Nephron (organoid): ENCODE measurements around the gene TEX19.

Experiments
- H3K27ac Mint-ChIP-seq, 3 experiments: 2 replicates each; pipeline ENCODE4 v1.8.0; 2020; ENCODE audit warnings: mixed read lengths in 3 of 3, mild to moderate bottlenecking in 2 of 3, moderate library complexity in 1 of 3
- H3K27me3 Mint-ChIP-seq: 2 replicates; pipeline ENCODE4 v1.8.0; 2021; ENCODE audit warnings: low read depth, mild to moderate bottlenecking, moderate library complexity, mixed read lengths
- H3K36me3 Mint-ChIP-seq: 2 replicates; pipeline ENCODE4 v1.8.0; 2020; ENCODE audit warnings: low read depth, mixed read lengths
- H3K4me1 Mint-ChIP-seq: 2 replicates; pipeline ENCODE4 v1.8.0; 2020; ENCODE audit warnings: mixed read lengths
- H3K4me3 Mint-ChIP-seq, 3 experiments: 2 replicates each; pipeline ENCODE4 v1.8.0; 2020; ENCODE audit warnings: mild to moderate bottlenecking in 3 of 3, mixed read lengths in 3 of 3, moderate library complexity in 2 of 3
- H3K9me3 Mint-ChIP-seq: 2 replicates; pipeline ENCODE4 v1.8.0; 2020; ENCODE audit warnings: mixed read lengths
- CTCF ChIP-seq, 3 experiments: fragments of 200-600 bp; sonication (generic); IDR thresholded peaks; one replicate each; pipeline ENCODE4 v1.5.0; 2021; ENCODE audit warnings: antibody characterized with exemption in 3 of 3; ENCODE audit not compliant: unreplicated experiment in 3 of 3

Gene TEX19

GRCh38 chr17:82318169-82318498 lies 40.9 kb upstream of the TEX19 start:
- H3K27me3 Mint-ChIP-seq: peaks cover 23% of the 10 kb centered on the region
- no peaks in the 10 kb centered on the region for H3K9me3 Mint-ChIP-seq

GRCh38 chr17:82318772-82319606 lies 40.1 kb upstream of the TEX19 start:
- Mint-ChIP-seq H3K4me3 (no peak overlapping the region), H3K36me3 (no peaks in the 10 kb centered on the region), H3K9me3 (no peaks in the 10 kb centered on the region), H3K4me1 (peaks cover 5% of the 10 kb centered on the region), H3K27me3 (peaks cover 18% of the 10 kb centered on the region), H3K27ac (no peak overlapping the region)
- no peak for TF ChIP-seq CTCF (IDR thresholded peaks at IDR 0.05; ENCODE audit: unreplicated experiment in 3 of 3)

More at GRCh38 chr17:82318169-82318498, 40.9 kb upstream of the TEX19 start:
- Mint-ChIP-seq H3K4me1 (peaks cover 5% of the 10 kb centered on the region), H3K4me3 (no peak overlapping the region), H3K36me3 (no peaks in the 10 kb centered on the region), H3K27ac (no peak overlapping the region)
- TF ChIP-seq CTCF (IDR thresholded peaks at IDR 0.05; ENCODE audit: unreplicated experiment in 3 of 3): no peak

- Mint-ChIP-seq H3K9me3 (no peaks in the 10 kb centered on the region), H3K4me3 (no peak overlapping the region), H3K4me1 (peaks cover 6% of the 10 kb centered on the region), H3K27me3 (peaks cover 15% of the 10 kb centered on the region), H3K27ac (no peak overlapping the region), H3K36me3 (no peaks in the 10 kb centered on the region)
- no peak for TF ChIP-seq CTCF (IDR thresholded peaks at IDR 0.05; ENCODE audit: unreplicated experiment in 3 of 3)
Measured at GRCh38 chr17:82319619-82320062, 39.4 kb upstream of the TEX19 start.

- no peak overlapping the region for H3K4me3 Mint-ChIP-seq
- peaks cover 18% of the 10 kb centered on the region for H3K27me3 Mint-ChIP-seq
- no peaks in the 10 kb centered on the region for H3K9me3 Mint-ChIP-seq
- H3K36me3 Mint-ChIP-seq: no peaks in the 10 kb centered on the region
- TF ChIP-seq CTCF (IDR thresholded peaks at IDR 0.05; ENCODE audit: unreplicated experiment in 3 of 3): no peak
- H3K4me1 Mint-ChIP-seq: peaks cover 10% of the 10 kb centered on the region
- H3K27ac Mint-ChIP-seq: no peak overlapping the region
Measured at GRCh38 chr17:82320140-82320840, 38.8 kb upstream of the TEX19 start.

GRCh38 chr17:82320956-82321927 lies 37.8 kb upstream of the TEX19 start:
- Mint-ChIP-seq H3K9me3 (no peaks in the 10 kb centered on the region), H3K36me3 (no peaks in the 10 kb centered on the region), H3K4me3 (no peak overlapping the region), H3K27ac (no peak overlapping the region), H3K4me1 (peaks cover 5% of the 10 kb centered on the region), H3K27me3 (peaks cover 17% of the 10 kb centered on the region)
- TF ChIP-seq CTCF (IDR thresholded peaks at IDR 0.05; ENCODE audit: unreplicated experiment in 3 of 3): peak; percentile 65 to 77 (median 77)
